IMR-90 (cell line): ENCODE results near the gene KCNMA1.

Experiments used
- BHLHE40 ChIP-seq: fragments of 150-350 bp; IDR thresholded peaks from 2 replicates; pipeline ENCODE4 v1.6.1; 2016; ENCODE audit warnings: mild to moderate bottlenecking, low read depth, low read length
- CHD1 ChIP-seq: IDR thresholded peaks from 2 replicates; pipeline ENCODE4 v1.6.1; 2012; ENCODE audit warnings: low read depth, low read length, improper control_type of control experiment
- FOS ChIP-seq: fragments of 150-350 bp; IDR thresholded peaks from 2 replicates; pipeline ENCODE4 v1.6.1; 2016; ENCODE audit warnings: low read depth, low read length
- MXI1 ChIP-seq: IDR thresholded peaks from 2 replicates; pipeline ENCODE4 v1.6.1; 2012; ENCODE audit warnings: low read depth, mild to moderate bottlenecking, low read length, moderate library complexity, borderline replicate concordance
- NFE2L2 ChIP-seq: fragments of 150-350 bp; IDR thresholded peaks from 2 replicates; pipeline ENCODE4 v1.6.1; 2016; ENCODE audit warnings: low read depth, mild to moderate bottlenecking, low read length
- POLR2A ChIP-seq: IDR thresholded peaks from 2 replicates; pipeline ENCODE4 v1.6.1; 2012; ENCODE audit warnings: mild to moderate bottlenecking, low read depth, low read length
- RAD21 ChIP-seq: IDR thresholded peaks from 2 replicates; pipeline ENCODE4 v1.6.1; 2012; ENCODE audit warnings: low read length, improper control_type of control experiment
- RCOR1 ChIP-seq: IDR thresholded peaks from 2 replicates; pipeline ENCODE4 v1.6.1; 2012; ENCODE audit warnings: mild to moderate bottlenecking, low read length, improper control_type of control experiment; ENCODE audit not compliant: insufficient replicate concordance
- RFX5 ChIP-seq: IDR thresholded peaks from 2 replicates; pipeline ENCODE4 v1.8.0; 2012; ENCODE audit warnings: low read depth, mild to moderate bottlenecking, low read length, moderate library complexity
- SMC3 ChIP-seq: fragments of 150-350 bp; IDR thresholded peaks from 2 replicates; pipeline ENCODE4 v1.6.1; 2016; ENCODE audit warnings: low read depth, mild to moderate bottlenecking, antibody characterized with exemption, low read length, moderate library complexity
- TF ChIP-seq, protein P1 (sequence below): conservative IDR thresholded peaks from 2 replicates; pipeline ENCODE4 v1.5.1; 2012; ENCODE audit warnings: mild to moderate bottlenecking, low read depth, low read length, improper control_type of control experiment
- TF ChIP-seq, protein P2 (sequence below): fragments of 150-350 bp; IDR thresholded peaks from 2 replicates; pipeline ENCODE4 v1.6.1; 2016; ENCODE audit warnings: low read depth, mild to moderate bottlenecking, low read length, moderate library complexity, borderline replicate concordance
- TF ChIP-seq, protein P3 (sequence below): fragments of 150-350 bp; IDR thresholded peaks from 2 replicates; pipeline ENCODE4 v1.6.1; 2017; ENCODE audit warnings: mild to moderate bottlenecking, antibody characterized with exemption, low read length, low read depth

DNA sequence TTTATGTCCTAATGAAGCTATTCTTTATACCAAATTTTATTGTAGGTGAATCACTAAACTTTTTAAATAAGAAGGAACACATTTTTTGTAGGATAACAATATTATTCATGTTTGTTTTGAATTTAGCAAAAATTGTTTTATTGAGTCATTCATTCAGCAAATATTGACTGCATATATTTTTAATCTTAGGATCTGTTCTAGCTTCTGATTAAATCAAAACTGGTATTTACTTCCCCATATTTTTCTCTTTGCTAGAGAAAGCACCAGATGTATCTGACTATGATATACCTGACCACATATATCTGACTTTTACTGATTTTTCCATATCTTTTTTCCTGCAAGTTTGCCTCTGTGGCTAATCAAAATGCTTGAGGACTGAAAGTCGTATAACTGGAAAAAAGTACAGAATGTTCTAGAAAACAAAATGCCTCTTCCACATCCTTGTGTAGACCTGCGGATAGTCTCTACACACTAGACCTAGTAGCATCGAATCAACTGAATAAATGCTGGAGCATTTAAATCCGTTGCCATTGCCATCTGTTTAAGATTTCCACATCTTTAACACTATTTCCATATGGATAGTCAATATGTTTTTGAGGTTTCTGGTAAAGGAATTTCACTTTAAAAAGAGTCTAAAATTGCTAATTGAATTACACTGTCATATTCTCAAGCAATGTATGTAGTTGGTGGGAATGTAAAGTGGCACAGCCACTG is 594.7 kb downstream of the KCNMA1 start:
- TF ChIP-seq, protein P1, sequence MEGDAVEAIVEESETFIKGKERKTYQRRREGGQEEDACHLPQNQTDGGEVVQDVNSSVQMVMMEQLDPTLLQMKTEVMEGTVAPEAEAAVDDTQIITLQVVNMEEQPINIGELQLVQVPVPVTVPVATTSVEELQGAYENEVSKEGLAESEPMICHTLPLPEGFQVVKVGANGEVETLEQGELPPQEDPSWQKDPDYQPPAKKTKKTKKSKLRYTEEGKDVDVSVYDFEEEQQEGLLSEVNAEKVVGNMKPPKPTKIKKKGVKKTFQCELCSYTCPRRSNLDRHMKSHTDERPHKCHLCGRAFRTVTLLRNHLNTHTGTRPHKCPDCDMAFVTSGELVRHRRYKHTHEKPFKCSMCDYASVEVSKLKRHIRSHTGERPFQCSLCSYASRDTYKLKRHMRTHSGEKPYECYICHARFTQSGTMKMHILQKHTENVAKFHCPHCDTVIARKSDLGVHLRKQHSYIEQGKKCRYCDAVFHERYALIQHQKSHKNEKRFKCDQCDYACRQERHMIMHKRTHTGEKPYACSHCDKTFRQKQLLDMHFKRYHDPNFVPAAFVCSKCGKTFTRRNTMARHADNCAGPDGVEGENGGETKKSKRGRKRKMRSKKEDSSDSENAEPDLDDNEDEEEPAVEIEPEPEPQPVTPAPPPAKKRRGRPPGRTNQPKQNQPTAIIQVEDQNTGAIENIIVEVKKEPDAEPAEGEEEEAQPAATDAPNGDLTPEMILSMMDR, result no peak
- TF ChIP-seq POLR2A, result no peak
- no peak for TF ChIP-seq SMC3
- TF ChIP-seq, protein P2, sequence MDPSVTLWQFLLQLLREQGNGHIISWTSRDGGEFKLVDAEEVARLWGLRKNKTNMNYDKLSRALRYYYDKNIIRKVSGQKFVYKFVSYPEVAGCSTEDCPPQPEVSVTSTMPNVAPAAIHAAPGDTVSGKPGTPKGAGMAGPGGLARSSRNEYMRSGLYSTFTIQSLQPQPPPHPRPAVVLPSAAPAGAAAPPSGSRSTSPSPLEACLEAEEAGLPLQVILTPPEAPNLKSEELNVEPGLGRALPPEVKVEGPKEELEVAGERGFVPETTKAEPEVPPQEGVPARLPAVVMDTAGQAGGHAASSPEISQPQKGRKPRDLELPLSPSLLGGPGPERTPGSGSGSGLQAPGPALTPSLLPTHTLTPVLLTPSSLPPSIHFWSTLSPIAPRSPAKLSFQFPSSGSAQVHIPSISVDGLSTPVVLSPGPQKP, result no peak
- no peak for TF ChIP-seq FOS
- no peak for TF ChIP-seq MXI1
- TF ChIP-seq RCOR1, result no peak
- TF ChIP-seq RFX5, result no peak
- TF ChIP-seq CHD1, result no peak
- TF ChIP-seq BHLHE40, result no peak
- TF ChIP-seq, protein P3, sequence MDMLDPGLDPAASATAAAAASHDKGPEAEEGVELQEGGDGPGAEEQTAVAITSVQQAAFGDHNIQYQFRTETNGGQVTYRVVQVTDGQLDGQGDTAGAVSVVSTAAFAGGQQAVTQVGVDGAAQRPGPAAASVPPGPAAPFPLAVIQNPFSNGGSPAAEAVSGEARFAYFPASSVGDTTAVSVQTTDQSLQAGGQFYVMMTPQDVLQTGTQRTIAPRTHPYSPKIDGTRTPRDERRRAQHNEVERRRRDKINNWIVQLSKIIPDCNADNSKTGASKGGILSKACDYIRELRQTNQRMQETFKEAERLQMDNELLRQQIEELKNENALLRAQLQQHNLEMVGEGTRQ, result no peak
- TF ChIP-seq NFE2L2, result no peak
- no peak for TF ChIP-seq RAD21
